Activated CD4-positive, alpha-beta T cell treated with anti-CD3 and anti-CD28 coated beads, Interleukin-2, amount 10 ng/mL, durations not matched to agents 7 days and 5 days (primary cell): ENCODE data around the gene UBA1. TPM values are rescaled to one million over a fixed set of nuclear protein-coding genes. Genes with fewer than 3 reads are reported as not detected.
A peak's percentile ranks its signal among the peaks of the same experiment; 100 is the strongest.

ENCODE experiments used
- CTCF ChIA-PET: fragments of 350-600 bp; sonication (Branson Sonifier 250); formaldehyde crosslinking; loops from one replicate; lab custom pipeline; 2021; ENCODE audit warnings: antibody characterized with exemption; lab: Charles Lee
- POLR2A ChIA-PET: fragments of 350-600 bp; sonication (Branson Sonifier 250); formaldehyde crosslinking; loops from one replicate; lab custom pipeline; 2021; ENCODE audit warnings: antibody characterized with exemption; lab: Charles Lee
- DNase-seq: peaks from one replicate; pipeline ENCODE4 v3.0.0-alpha.2; 2020
- H3K27ac Mint-ChIP-seq: one replicate; pipeline ENCODE4 v1.8.0; 2021; ENCODE audit warnings: mild to moderate bottlenecking, moderate library complexity, mixed read lengths
- H3K27me3 Mint-ChIP-seq: one replicate; pipeline ENCODE4 v1.8.0; 2021; ENCODE audit warnings: mixed read lengths
- H3K36me3 Mint-ChIP-seq: one replicate; pipeline ENCODE4 v1.8.0; 2021; ENCODE audit warnings: low read depth, mixed read lengths
- H3K4me1 Mint-ChIP-seq: one replicate; pipeline ENCODE4 v1.8.0; 2021; ENCODE audit warnings: mixed read lengths
- H3K4me3 Mint-ChIP-seq: one replicate; pipeline ENCODE4 v1.8.0; 2021; ENCODE audit warnings: mild to moderate bottlenecking, moderate library complexity, mixed read lengths
- H3K9me3 Mint-ChIP-seq: one replicate; pipeline ENCODE4 v1.8.0; 2021; ENCODE audit warnings: mixed read lengths
- total RNA-seq, 2 experiments: library from RNA; stranded (reverse); gene quantifications; one replicate each; pipeline ENCODE4 v1.2.3, GENCODE V29; 2021

Gene UBA1
- total RNA-seq, result 100 to 1,000 TPM; 162 to 177 TPM

DNA sequence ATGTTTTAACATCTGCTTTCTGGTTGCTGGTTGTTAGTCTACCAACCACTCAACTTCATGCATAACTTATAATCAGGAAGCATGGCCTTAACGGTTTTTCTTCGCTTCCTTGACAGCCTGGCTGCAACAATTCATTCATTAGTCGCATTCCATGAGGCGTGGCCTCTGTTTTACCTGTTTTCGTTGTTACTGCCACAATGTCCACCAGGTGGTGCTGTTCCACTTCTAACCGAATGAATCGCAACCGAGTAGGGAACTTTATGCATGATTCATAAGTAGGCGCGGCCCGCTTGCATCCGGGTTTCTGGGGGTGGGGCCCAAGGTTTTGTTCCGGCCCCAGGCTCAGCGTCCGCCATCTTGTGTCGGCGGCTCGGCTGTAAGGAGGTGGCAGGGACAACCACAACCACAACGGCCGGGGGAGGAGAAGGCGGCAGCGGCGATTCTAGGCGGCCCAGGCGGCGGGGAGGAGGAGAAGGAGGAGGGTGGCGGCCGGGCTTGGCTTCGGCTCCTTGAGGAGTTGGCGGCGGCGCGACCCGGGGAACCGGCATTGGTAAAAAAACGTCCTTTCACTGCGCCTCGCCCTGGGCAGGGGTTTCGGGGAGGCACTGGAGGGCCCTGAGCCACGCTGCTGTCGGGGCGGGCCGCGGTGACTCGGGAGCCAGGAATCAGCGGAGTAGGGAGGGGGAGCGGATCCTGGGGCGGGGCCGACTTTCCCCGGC, at the start of gene UBA1:
Gene UBA1, plus strand, starts transcription at position 355 of the 719 bp plus-strand sequence. CDS start 4,974 bp downstream, outside the sequence.
- peaks cover 56% of the 10 kb centered on the region for H3K4me1 Mint-ChIP-seq
- peak within 1 kb of the TSS; percentile 98 for H3K27ac Mint-ChIP-seq
- ChIA-PET POLR2A (interaction anchor here (0.6 kb wide), 1 partner anchor 64 kb away, joined by 3 read pairs; no protein-coding TSS in a partner anchor), CTCF (interaction anchor here (0.9 to 1.4 kb wide), 2 partner anchors 11 to 21 kb away, joined by 3 to 4 read pairs; no protein-coding TSS in a partner anchor)
- peaks cover 21% of the 10 kb centered on the region for H3K36me3 Mint-ChIP-seq
- H3K27me3 Mint-ChIP-seq, result no peaks in the 10 kb centered on the region
- DNase-seq, result peak; percentile 94
- no peaks in the 10 kb centered on the region for H3K9me3 Mint-ChIP-seq
- peak within 1 kb of the TSS; percentile 96 for H3K4me3 Mint-ChIP-seq

DNA sequence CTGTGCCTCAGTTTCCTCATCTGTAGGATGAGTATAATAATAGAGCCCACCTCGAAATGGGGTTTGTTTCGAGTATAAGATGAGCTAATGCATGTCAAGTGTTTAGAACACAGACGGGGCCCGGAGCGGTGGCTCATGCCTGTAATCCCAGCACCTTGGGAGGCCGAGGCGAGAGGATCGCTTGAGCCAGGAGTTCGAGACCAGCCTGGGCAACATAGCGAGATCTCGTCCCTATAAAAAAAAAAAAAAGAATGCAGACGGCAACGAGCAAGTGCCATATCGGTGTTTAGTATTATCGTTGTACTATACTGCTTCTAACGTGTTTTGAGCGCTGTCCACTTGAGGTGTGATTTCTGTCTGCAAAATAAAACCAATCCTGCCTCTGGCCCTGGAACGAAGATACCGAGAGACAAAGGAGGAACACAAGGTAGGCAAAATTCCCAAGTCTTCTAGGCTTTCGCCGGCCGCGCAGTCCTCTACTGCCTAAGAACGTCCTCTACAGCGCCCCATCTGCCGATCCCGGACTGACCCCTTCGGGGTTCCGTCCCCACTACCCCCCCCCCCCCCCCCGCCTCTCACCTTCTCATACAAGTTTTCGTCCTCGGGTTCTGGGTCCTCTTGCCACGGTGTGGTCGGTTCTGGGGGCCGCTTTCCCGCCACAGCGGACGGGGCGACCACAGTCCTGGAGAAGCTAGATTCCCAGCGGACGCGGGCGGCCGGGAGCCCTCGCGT, 49.6 kb upstream of the UBA1 start:
- Mint-ChIP-seq H3K27ac (peak overlapping the region; percentile 99), H3K36me3 (peaks cover 37% of the 10 kb centered on the region), H3K27me3 (no peaks in the 10 kb centered on the region), H3K4me1 (peaks cover 28% of the 10 kb centered on the region), H3K4me3 (peak overlapping the region; percentile 94), H3K9me3 (peaks cover 3% of the 10 kb centered on the region)
- CTCF ChIA-PET, result interaction anchor here (0.9 to 2.4 kb wide), 14 partner anchors 9 to 507 kb away, joined by 3 to 22 read pairs (median 4); no protein-coding TSS in a partner anchor
- POLR2A ChIA-PET, result interaction anchor here (1.2 kb wide), 1 partner anchor 47 kb away, joined by 6 read pairs; no protein-coding TSS in a partner anchor
- no peak for DNase-seq

DNA sequence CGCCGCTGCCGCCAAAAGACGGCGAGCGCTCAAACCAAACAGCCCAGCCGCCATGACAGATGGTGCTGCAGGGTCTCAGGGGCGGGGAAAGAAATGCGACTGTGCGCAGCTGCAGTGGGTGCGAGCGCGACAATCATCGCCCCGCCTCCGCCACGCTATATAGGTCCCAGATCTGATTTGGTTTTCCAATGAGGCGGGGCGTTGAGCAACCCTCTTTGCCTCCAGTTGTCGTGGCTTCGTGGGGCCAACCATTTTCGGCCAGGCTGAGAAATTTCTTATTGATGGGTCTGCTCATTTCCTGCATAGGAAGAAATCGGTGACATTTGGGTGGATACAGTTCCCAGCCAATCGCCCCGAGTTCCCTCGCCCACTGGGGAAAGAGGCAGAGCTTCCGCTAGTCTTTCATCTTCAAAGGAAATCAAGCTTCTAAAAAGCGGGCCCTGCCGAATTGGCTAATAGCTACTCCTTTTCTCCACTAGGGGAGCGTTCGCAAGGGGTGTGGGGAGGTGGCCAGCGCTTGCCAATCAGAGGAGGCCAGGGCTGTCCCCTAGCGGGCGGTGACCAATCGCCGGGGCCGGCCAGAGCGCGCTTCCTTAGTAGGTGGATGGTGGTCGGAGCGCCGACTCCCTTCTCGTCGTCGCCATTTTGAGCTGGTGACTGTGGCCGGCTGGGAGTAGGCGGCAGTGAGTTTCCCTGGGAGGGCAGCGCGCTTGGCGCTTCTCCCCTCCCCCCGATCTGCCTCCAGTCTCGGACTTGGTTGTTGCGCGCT, 48.8 kb upstream of the UBA1 start, which contains the start of the genes NDUFB11 and RBM10:
Gene NDUFB11, minus strand, starts transcription at position 77 of the 769 bp plus-strand sequence. Its CDS starts 23 bp downstream, at position 54.
Gene RBM10, plus strand, starts transcription at position 596 of the 769 bp plus-strand sequence. CDS start 2,261 bp downstream, outside the sequence.
- ChIA-PET POLR2A (interaction anchor here (1.2 kb wide), 1 partner anchor 46 kb away, joined by 6 read pairs; no protein-coding TSS in a partner anchor), CTCF (interaction anchor here (0.6 to 2.4 kb wide), 16 partner anchors 9 to 506 kb away, joined by 3 to 22 read pairs (median 4); no protein-coding TSS in a partner anchor)
- Mint-ChIP-seq H3K27ac (peak within 1 kb of the TSS; percentile 99), H3K36me3 (peaks cover 35% of the 10 kb centered on the region), H3K4me3 (peak within 1 kb of the TSS; percentile 94), H3K27me3 (no peaks in the 10 kb centered on the region), H3K9me3 (peaks cover 3% of the 10 kb centered on the region), H3K4me1 (peaks cover 28% of the 10 kb centered on the region)
- peak; percentile 93 for DNase-seq

DNA sequence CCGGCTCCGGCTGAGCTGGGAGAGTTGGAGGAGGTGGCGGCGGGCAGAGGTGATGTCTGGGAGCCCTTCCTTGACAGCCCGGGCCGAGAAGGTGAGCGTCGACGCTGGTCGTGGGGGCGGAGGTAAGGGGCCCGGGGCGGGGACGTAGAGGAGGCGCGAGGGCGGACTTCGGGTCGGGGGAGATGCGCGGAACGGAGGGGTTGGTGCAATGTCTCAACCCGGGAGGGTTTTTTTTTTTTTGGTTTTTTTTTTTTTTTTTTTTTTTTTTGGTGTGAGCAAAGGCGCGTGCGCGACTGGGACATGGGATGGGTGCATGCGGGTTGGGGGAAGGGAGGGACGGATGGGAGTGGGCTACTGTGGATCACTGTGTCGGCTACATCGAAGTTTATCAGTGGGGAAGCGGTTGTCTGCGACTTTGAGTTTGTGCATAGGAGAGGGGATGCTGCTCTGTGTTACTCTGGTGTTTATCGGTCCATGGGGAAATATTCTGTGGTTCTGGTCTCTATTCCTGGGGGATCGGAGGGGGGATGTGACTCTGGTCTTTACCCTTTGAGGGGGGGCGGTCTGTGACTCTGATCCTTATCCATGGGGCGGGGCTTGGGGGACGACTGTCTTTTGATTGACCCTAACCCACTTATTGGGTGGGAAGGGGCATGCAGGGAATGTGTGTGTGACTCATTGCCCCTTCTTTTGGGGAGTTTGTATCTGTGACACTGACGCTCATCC, 48.1 kb upstream of the UBA1 start:
- no peaks in the 10 kb centered on the region for H3K27me3 Mint-ChIP-seq
- POLR2A ChIA-PET, result interaction anchor here (1.2 kb wide), 1 partner anchor 45 kb away, joined by 6 read pairs; no protein-coding TSS in a partner anchor
- H3K4me1 Mint-ChIP-seq, result peaks cover 33% of the 10 kb centered on the region
- DNase-seq, result no peak
- H3K27ac Mint-ChIP-seq, result peak overlapping the region; percentile 99
- peaks cover 3% of the 10 kb centered on the region for H3K9me3 Mint-ChIP-seq
- peak overlapping the region; percentile 94 for H3K4me3 Mint-ChIP-seq
- CTCF ChIA-PET, result interaction anchor here (0.6 to 2.4 kb wide), 15 partner anchors 8 to 505 kb away, joined by 3 to 22 read pairs (median 4); no protein-coding TSS in a partner anchor
- H3K36me3 Mint-ChIP-seq, result peaks cover 40% of the 10 kb centered on the region

DNA sequence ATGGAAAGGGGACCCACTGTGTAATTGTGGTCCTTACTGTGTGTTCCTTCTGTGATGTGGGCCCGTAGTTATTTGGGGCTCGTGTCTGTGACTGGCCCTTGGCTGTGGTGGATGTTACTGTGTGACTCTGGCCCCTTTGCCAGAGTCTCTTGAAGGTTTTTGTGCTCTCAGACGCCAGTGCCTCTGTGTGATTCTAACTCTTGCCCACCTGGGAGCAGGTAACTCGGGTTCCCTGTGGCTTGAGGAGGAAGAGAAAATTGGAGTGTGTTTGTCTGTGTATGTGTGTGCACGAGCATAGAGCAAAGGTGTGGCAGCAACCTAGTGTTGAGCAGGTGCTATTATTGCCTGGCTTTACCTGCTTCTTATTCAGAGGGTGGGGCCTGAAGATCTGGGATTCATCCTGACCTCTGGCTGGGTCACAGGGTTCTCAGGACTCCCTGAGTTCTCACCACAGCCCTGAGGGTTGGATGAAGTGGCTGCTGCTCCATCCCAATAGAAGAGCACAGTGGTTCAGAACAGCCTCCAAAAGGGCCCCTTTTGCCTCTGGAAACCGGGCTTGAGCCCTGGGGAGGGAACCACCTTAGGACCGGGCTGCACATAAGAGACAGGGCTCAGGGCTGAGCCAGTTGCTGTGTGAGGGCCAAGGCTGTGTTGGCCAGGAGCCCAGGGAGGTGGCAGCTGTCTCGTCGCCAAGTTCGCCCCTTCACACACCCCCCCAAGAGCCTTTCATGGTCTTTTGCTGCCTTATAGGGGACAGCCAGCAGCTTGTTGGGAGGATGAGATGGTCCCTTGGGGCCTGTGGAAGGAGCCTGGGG, 47.3 kb upstream of the UBA1 start:
- DNase-seq, result no peak
- ChIA-PET CTCF (no interaction called here), POLR2A (no interaction called here)
- Mint-ChIP-seq H3K36me3 (peaks cover 36% of the 10 kb centered on the region), H3K27me3 (no peaks in the 10 kb centered on the region), H3K9me3 (peaks cover 3% of the 10 kb centered on the region), H3K4me1 (peaks cover 31% of the 10 kb centered on the region), H3K4me3 (peak overlapping the region; percentile 94), H3K27ac (peak overlapping the region; percentile 99)

DNA sequence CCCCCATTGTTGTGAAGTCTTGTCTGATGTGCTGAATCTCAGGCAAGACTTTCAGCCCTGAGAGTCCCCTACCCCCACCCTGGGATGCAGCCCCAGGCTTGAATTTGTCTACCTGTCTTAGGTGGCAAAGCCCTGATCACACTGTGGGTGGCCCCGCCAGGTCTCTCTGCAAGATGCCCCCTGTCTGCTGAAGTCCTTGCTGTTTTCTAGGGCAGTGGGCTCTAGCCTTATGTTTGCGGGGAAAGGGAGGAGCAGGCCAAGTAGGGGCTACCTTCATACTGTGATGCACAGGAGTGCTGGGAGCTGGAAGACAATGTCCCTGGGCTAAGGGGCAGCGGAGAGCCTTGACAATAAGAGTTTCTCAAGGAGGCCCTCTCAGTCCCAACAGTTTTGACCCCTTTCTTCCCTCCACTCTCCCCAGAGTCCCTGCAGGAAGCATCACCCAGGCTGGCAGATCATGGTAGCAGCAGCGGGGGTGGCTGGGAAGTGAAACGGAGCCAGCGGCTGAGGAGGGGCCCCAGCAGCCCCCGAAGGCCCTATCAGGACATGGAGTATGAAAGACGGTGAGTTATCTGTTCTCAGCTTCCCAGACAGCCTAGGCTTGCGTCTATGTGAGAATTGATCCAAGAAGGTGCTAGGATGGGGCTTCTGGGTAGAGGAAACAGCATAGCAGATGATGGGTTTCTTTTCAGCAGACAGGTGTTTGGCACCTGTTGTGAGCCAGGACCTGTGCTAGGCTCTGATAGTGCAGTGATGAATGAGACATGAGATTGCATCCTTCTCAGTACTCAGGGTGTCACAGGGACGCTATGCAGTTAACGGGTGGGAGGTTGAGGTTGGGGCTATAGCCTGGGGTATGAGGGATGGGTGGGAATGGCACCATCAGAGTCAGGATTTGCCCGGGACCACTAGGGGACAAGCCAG, 46.4 kb upstream of the UBA1 start:
- no peak overlapping the region for H3K27ac Mint-ChIP-seq
- ChIA-PET POLR2A (no interaction called here), CTCF (no interaction called here)
- no peaks in the 10 kb centered on the region for H3K27me3 Mint-ChIP-seq
- peaks cover 34% of the 10 kb centered on the region for H3K36me3 Mint-ChIP-seq
- peaks cover 3% of the 10 kb centered on the region for H3K9me3 Mint-ChIP-seq
- no peak for DNase-seq
- peak overlapping the region; percentile 94 for H3K4me3 Mint-ChIP-seq
- H3K4me1 Mint-ChIP-seq, result peaks cover 28% of the 10 kb centered on the region

DNA sequence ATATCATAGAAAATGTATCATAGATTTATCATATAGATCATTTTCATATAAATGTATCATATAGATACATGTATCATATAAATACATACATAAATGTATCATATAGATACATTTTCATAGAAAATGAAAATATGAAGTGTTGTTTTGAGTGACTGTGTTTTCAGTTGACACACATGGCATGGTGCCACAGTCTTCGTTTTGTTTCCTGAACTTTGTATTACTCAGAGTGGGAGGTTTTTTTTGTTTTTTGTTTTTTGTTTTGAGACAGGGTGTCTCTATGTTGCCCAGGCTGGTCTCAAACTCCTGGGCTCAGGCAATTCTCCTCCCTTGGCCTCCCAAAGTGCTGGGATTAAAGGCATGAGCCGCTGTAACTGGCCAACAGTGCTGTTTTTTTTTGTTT, 44.7 kb upstream of the UBA1 start:
- Mint-ChIP-seq H3K36me3 (peaks cover 31% of the 10 kb centered on the region), H3K9me3 (peaks cover 3% of the 10 kb centered on the region), H3K27me3 (no peaks in the 10 kb centered on the region), H3K27ac (no peak overlapping the region), H3K4me1 (peaks cover 20% of the 10 kb centered on the region), H3K4me3 (no peak overlapping the region)
- ChIA-PET CTCF (interaction anchor here (0.6 kb wide), 1 partner anchor 1298 kb away, joined by 3 read pairs; no protein-coding TSS in a partner anchor), POLR2A (no interaction called here)
- DNase-seq, result no peak

DNA sequence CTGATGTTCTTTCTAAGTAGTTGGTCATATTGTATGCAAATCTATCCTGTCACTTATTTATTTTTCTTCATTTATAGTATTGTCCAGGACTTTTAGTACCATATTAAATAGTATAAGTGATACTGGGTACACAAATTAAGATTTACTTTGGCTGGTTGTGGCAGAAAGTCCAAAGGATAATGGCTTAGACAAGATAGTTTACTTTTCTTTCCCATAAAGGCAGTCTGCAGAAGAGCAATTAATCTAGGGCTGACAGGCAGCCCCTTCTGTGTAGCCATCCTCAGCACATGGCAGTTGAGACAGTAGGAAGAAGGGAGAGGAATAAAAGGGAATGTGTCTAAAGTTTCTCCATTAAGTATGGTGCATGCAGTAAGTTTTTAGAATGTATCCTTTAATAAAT, 42.2 kb upstream of the UBA1 start:
- Mint-ChIP-seq H3K27ac (peak overlapping the region; percentile 60), H3K4me1 (peaks cover 20% of the 10 kb centered on the region), H3K27me3 (no peaks in the 10 kb centered on the region), H3K9me3 (peaks cover 3% of the 10 kb centered on the region), H3K36me3 (peaks cover 32% of the 10 kb centered on the region), H3K4me3 (no peak overlapping the region)
- CTCF ChIA-PET, result no interaction called here
- DNase-seq, result no peak
- POLR2A ChIA-PET, result no interaction called here

DNA sequence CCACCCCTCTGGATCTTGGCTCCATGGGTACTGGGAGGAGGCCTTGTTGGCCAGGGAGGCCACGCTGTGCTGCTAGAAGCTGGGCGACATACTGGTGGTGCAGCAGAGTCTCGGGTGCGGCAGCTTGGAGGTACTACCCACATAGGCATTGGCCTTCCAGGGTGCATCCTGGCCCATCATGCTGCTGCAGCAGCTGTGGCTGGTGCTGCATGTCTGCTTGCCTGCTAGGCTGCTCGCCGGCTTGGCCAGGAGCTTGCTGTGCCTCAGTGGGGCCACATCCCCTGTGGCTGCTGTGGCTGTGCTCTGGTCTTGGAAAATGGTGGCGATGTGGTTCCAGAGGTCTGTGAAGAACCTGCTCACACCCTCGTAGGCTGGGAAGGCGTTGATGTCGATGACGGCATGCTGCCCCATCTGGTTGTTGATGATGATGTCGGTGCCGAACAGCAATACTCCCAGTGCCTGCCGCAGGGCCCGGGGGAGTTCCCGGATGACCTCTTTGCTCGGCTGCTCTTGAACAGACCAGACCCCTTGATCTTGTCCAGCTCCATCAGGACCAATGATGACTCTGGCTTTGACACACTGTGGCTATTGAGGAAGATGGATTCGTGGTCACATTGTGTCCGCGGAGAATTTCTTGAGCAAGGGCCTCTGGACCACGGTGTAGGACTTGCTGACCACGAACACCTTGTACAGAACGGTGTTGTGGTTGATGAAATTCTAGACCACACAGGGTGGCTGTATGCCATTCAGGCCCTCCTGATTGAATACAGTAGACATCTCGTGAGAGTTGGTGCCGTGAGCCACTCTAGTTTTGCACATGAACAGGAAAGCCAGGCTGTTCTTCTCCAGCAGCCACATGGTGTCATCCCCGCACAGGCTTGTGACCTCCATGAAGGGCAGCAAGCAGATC, 36.8 kb upstream of the UBA1 start:
- no peak for DNase-seq
- no peak overlapping the region for H3K4me3 Mint-ChIP-seq
- ChIA-PET CTCF (interaction anchor here (1.3 kb wide), 1 partner anchor 12 kb away, joined by 6 read pairs; the partner anchor contains the start of genes NDUFB11 and RBM10), POLR2A (no interaction called here)
- H3K27ac Mint-ChIP-seq, result no peak overlapping the region
- peaks cover 33% of the 10 kb centered on the region for H3K36me3 Mint-ChIP-seq
- H3K4me1 Mint-ChIP-seq, result no peaks in the 10 kb centered on the region
- H3K9me3 Mint-ChIP-seq, result no peaks in the 10 kb centered on the region
- H3K27me3 Mint-ChIP-seq, result no peaks in the 10 kb centered on the region
